Measurements from ENCODE around the gene SOD1.
A peak's percentile ranks its signal among the peaks of the same experiment; 100 is the strongest.
"Not testable (repeated sequence)": the region's sequence is repeated elsewhere in the genome, so short reads cannot be mapped to it uniquely, and the experiment has no call there.

SOD1 gene

DNA sequence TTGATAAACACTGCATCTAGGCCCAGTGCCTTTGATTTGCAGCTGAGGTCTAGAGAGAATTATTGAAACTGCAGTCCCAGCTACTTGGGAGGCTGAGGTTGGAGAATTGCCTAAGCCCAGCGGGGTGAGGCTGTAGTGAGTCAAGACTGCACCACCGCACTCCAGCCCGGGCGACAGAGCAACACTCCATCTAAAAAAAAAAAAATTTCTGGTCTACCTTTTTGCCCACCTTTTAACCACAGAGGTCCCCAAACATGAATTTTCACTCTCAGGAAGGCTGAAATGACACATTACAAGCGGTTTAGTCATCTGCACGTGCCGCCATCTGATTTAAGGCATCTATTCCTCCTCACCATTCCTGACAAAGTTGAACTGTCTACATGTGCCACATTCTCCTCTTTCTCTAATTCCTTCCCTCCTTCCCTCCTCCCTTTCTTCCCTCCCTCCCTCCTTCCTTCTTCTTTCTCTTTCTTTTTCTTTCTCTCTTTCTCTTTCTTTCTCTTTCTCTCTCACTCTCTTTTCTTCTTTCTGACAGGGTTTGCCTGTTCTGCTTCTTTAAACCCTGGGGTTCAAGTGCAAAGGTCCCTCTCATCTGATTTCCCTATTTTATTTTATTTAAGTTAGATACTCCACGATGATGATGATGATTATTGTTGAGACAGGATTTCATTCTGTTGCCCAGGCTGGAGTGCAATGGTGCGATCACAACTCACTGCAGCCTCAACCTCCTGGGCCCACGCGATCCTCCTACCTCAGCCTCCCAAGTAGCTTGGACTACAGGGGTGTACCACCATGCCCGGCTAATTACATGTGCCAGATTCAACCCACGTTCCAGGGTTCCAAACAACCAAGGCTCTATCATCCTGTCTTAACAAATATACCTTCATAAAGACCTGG, 3.0 kb upstream of the SOD1 start:
- peak; percentile 24 to 33 for DNase-seq

DNA sequence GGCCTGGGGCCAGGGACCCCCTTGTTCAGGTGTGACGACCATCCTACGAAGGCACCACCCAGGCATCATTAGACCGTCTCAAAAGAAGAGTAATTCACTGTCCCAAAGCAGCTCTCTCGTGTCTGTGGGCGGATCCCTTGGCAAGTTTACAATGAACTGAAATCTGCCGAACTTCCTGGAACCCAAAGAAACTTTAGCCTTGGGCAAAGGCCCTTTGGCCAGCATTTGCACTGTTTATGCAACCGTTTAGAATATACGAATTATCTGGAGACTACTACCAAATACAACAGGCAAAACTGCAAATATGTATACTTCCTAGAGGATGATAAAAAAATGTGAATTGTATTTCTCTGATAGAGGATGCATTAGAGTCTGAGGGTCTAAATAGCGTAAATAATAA, 1.4 kb upstream of the SOD1 start:
- DNase-seq = no peak

- no peak for DNase-seq
Observed at GRCh38 chr21:31659286-31659535, 282 bp upstream of the SOD1 start.

GRCh38 chr21:31660259-31660565, 719 bp downstream of the SOD1 start:
- no peak for DNase-seq

DNA sequence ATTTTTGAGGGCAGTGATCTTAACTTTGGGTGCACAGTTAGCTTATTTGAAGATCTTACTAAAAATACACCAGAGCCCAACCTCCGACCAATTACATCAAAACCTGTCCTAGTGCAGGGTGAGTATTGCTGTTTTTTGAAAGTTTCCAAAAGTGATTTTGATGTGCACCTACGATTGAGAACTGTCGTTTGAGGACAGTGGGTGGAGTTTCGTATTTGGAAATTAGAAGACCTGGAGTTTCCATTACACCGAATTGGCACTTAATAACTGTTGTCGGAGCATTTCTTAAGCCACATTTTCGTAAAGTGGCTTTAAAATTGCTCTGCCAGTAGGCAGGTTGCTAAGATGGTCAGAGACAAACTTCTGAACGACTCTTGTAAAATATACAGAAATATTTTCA, 1.1 kb downstream of the SOD1 start:
- DNase-seq = no peak

- no peak for DNase-seq
Observed at GRCh38 chr21:31663584-31664249, 4.2 kb downstream of the SOD1 start.

GRCh38 chr21:31665397-31665796, 5.9 kb downstream of the SOD1 start:
- DNase-seq = peak in 1 of 2 experiments; percentile 21

DNA sequence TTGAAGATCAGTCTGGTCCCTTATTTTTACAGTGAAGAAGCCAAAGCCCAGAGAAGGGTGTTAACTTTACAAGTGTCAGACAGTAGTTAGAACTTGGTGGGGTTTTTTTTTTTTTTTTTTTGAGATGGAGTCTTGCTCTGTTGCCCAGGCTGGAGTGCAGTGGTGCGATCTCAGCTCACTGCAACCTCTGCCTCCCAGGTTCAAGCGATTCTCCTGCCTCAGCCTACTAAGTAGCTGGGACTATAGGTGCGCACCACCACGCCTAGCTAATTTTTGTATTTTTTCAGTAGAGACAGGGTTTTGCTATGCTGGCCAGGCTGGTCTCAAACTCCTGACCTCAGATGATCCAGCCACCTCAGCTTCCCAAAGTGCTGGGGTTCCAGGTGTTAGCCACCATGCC, 6.4 kb downstream of the SOD1 start:
- not testable (repeated sequence) for DNase-seq

DNA sequence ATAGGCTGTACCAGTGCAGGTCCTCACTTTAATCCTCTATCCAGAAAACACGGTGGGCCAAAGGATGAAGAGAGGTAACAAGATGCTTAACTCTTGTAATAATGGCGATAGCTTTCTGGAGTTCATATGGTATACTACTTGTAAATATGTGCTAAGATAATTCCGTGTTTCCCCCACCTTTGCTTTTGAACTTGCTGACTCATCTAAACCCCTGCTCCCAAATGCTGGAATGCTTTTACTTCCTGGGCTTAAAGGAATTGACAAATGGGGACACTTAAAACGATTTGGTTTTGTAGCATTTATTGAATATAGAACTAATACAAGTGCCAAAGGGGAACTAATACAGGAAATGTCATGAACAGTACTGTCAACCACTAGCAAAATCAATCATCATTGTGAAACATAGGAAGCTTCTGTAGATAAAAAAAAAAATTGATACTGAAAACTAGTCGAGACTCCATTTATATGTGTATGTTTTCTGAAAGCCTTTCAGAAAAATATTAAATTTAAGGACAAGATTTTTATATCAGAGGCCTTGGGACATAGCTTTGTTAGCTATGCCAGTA, 7.0 kb downstream of the SOD1 start:
- DNase-seq = no peak

DNA sequence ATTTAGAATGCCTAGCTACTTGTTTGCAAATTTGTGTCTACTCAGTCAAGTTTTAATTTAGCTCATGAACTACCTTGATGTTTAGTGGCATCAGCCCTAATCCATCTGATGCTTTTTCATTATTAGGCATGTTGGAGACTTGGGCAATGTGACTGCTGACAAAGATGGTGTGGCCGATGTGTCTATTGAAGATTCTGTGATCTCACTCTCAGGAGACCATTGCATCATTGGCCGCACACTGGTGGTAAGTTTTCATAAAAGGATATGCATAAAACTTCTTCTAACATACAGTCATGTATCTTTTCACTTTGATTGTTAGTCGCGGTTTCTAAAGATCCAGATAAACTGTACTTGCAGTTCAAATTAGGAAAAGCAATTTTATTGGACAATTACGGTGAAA, 7.6 kb downstream of the SOD1 start:
- DNase-seq = no peak

DNA sequence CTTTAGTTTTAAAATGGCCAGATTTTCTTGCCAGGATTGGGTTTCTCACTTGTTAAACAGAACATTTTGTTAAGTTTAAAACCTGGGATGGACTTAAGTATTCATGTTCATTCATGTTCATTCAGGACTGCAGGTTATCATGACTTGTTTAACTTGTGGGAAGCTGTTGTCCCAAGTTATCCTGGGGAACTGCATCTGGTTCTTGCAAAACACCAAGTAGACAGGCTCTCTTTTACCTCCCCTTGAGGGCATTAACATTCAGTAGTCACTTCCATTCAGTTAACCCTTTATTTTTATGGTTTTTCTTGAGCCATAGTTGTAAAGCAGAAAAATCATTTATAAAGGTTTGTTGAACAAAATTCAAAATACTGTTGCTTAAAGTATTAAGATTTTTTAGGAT, 8.1 kb downstream of the SOD1 start:
- no peak for DNase-seq

- DNase-seq = no peak
Observed at GRCh38 chr21:31668651-31669491, 9.4 kb downstream of the SOD1 start.

GRCh38 chr21:31670070-31670469, 10.6 kb downstream of the SOD1 start:
- DNase-seq = no peak

DNA sequence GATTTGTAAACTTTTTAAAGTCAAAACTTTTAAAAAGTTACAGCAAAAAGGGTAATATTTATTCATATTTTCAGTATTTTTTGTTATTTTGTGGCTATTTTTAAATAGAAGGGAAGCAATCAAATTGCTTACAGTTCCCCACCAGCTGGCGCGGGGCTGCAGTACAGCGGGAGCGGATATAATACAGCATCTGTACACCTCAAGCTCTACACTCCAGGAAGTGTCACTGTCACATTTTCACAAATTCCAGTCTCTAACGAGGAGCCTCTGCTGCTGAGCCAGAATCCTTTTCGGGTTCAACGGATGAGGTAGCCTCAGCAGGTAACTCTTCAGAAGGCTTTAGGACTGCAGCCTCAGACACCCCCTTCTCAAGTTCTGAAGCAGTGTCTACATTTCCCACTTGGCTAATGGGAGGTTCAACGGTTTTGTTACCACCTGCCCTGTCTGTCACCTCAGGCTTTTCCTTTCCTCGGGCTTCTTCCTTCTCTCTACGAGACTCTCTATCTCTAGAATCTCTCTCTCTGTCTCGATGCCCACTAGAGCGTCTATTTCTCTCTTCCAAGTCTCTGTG, 11.7 kb downstream of the SOD1 start:
- DNase-seq = no peak

DNA sequence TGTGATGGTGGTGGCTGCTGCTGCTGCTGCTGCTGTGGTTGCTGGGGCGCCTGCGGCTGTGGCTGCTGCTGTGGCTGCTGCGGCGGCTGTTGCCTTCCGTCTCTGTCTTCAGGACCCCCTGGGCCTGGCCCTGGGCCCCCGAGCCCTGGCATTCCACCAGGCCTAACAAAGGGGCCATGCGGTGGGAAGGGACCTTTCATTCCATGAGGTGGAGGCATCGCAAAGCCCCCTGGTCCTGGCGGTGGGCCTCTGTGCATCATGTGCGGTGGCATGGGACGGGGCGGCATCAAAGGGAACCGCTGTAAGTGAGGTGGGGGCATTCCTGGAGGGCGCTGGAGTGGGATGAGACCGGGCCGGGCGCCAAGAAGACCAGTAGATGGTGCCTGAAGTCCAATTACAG, 12.4 kb downstream of the SOD1 start:
- no peak for DNase-seq

- DNase-seq = no peak
Observed at GRCh38 chr21:31673321-31673912, 13.9 kb downstream of the SOD1 start.

- DNase-seq = no peak
Observed at GRCh38 chr21:31675318-31675717, 15.8 kb downstream of the SOD1 start.

GRCh38 chr21:31675960-31676359, 16.5 kb downstream of the SOD1 start:
- no peak for DNase-seq

- DNase-seq = no peak
Observed at GRCh38 chr21:31677047-31677446, 17.6 kb downstream of the SOD1 start.

GRCh38 chr21:31678478-31678877, 19.0 kb downstream of the SOD1 start:
- DNase-seq = no peak

- no peak for DNase-seq
Observed at GRCh38 chr21:31682620-31683019, 23.1 kb downstream of the SOD1 start.

DNA sequence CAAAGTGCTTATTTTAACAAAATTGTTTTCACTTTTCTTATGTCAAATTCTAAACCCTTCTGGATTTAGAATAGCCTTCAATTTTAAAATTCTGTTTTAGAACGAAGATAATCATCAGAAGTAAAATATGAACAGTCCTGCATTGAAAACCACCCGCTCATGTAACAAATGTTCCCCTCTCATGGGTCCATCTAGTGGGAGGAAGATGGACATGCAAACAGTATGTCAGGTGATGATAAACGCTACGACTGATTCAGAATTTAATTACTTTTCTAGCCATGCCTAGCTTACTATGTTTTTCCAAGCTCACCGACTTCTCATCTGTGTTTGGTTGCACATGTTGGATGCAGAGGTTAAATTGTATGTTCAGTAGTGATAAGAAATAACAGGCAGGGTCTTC, 23.5 kb downstream of the SOD1 start:
- DNase-seq = no peak

DNA sequence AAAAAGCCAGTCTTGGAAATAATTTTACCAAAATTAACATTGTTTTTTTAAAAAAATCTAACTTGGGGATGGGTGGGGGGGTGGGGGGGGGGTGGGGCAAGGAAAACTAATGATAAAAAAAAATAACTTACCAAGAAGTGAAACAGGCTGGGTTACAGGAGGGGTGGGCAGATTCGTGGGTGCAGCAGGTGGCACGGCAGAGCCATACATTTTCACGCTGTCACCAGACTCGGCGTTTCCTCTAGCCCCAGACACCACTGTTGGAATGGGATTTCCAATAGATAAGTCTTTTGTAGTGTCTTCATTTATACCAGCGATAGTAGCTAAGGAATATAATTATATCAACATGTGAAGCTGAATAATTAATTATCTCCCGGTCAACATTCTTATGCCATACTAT, 25.4 kb downstream of the SOD1 start:
- no peak for DNase-seq

All from stimulated activated CD4-positive, alpha-beta T cell treated with anti-CD3 and anti-CD28 coated beads, Interleukin-4, amount 100 ng/mL, for 4 hours (primary cell).